GM19395 (cell line): ENCODE measurements around the gene CMSS1.

Source experiments
- ATAC-seq: cut with Tn5 transposase; IDR thresholded peaks from one replicate; pipeline ENCODE4 v1.9.1; 2021; ENCODE audit warnings: mild to moderate bottlenecking, moderate library complexity; ENCODE audit not compliant: unreplicated experiment

Gene CMSS1

GRCh38 chr3:99817437-99818240 is at the start of gene CMSS1:
CMSS1 (plus strand) TSS chr3:99817862.
- peak; percentile 98 for ATAC-seq

DNA sequence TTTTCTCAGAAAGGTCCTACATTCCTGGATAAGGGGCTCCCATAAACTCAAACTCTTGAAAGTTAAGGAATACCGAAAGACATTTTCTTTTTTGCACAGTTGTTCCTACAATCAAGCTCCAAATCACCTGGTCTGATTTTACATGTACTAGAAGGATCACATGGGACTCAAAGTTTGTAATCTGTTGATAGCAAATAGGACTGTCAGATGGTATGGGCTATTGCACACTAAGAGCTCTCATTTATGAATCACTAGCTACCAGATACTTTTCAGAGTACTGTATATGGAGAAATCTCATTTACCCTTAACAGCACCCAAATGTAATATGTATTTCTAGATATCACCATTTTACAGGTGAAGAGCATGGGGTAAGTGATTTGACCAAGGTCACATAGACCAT is 49.5 kb upstream of the CMSS1 start:
- no peak for ATAC-seq

GRCh38 chr3:99768808-99769501 is 48.7 kb upstream of the CMSS1 start:
- no peak for ATAC-seq

- no peak for ATAC-seq
These were observed 45.5 kb upstream of the CMSS1 start for GRCh38 chr3:99772171-99772570.

DNA sequence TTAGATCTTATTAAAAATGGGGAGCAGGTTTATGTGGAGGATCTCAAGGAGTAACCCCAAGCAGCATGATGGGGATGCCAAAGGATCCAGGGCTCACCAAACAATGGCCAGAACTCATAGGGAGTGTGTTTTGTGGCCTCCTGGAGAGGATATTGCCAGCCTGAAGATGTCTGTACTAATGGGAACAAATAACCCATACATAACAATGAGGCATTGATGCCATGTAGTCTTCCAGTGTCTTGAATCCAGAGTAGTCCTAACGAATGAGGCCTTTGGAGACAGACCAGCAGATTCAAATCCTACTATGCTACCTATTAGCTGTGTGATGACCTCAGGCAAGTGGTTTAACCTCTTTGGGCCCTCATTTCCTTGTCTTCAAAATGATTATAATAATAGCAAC is 45.0 kb upstream of the CMSS1 start:
- no peak for ATAC-seq

GRCh38 chr3:99774467-99774866 is 43.2 kb upstream of the CMSS1 start:
- ATAC-seq: peak; percentile 99

DNA sequence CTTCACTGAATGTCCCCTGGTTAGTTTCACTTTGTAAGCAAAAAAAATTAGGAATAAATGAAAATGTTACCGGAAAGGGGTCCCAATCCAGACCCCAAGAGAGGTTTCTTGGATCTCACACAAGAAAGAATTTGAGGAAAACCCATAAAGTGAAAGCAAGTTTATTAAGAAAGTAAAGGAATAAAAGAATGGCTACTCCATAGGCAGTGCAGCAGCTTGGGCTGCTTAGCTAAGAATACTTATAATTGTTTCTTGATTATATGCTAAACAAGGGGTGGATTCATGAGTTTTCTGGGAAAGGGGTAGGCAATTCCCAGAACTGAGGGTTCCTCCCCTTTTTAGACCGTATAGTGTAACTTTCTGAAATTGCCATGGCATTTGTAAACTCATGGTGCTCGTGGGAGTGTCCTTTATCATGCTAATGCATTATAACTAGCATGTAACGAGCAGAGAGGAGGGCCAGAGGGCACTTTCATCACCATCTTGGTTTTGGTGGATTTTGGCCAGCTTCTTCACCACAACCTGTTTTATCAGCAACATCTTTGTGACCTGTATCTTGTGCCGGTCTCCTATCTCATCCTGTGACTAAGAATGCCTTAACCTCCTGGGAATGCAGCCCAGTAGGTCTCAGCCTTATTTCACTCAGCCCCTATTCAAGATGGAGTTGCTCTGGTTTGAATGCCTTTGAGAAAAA is 41.0 kb upstream of the CMSS1 start:
- no peak for ATAC-seq

GRCh38 chr3:99777210-99777549 is 40.5 kb upstream of the CMSS1 start:
- ATAC-seq: no peak

GRCh38 chr3:99777708-99778107 is 40.0 kb upstream of the CMSS1 start:
- ATAC-seq: no peak

- no peak for ATAC-seq
These were observed 36.9 kb upstream of the CMSS1 start for GRCh38 chr3:99780749-99781148.

DNA sequence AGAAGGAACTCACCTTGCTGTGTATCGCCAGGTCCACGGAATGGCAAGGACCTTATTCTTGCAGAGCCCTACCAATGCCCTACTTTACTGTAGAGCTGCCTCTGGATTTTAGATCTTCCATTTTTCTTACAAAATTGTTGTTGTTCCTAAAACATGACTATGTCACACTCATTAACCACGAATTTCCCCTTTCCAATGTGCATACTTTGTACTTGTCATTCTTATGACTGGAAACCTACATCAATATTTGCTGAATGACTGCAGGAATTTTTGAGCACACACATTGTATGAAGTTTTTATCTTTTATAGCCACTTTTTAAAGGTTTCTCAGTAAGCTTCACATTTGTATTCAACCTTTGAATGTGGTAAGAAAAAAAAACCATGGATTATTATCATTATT is 35.9 kb upstream of the CMSS1 start:
- ATAC-seq: no peak

GRCh38 chr3:99783011-99783573 is 34.6 kb upstream of the CMSS1 start:
- no peak for ATAC-seq

DNA sequence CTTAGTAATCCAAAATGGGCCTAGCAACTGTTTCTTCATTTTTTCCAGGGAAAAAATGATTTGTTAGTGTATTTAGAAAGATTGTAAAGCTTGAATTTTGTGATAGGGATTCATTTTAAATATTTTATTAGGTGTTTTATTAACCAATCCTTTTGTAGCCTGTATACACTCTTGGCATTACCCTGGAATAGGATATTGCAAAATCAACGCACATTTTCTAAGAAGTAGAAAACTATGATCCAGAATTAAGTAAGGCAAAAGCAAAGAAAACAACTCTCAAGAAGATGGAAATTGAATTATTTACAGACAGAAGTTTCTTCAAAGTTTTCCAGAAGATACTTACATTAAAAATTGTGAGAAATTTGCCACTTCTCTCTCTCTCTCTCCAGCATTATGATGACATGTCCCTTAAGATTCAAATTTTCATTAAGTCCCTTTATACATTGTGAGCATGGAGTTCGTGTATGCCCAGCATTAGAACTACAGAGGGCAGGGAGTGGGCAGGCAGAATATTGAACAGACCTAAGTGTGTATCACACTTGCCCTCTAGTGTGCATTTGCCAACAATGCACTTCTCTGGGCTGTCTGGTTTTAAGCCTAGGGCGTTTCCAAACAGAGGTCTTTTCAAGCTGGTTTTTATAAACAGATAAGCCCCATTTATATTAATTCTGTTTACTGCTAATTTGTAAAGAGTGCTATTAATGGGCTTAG is 28.5 kb upstream of the CMSS1 start:
- peak; percentile 90 for ATAC-seq

DNA sequence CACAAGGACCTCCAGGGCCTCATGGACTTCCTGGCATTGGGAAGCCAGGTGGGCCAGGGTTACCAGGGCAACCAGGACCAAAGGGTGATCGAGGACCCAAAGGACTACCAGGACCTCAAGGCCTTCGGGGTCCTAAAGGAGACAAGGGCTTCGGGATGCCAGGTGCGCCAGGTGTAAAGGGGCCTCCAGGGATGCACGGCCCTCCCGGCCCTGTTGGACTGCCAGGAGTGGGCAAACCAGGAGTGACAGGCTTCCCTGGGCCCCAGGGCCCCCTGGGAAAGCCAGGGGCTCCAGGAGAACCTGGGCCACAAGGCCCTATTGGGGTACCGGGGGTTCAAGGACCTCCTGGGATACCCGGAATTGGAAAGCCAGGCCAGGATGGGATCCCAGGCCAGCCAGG is 23.2 kb upstream of the CMSS1 start:
- no peak for ATAC-seq

GRCh38 chr3:99795573-99795972 is 22.1 kb upstream of the CMSS1 start:
- no peak for ATAC-seq

- no peak for ATAC-seq
These were observed 18.2 kb upstream of the CMSS1 start for GRCh38 chr3:99799422-99799821.

DNA sequence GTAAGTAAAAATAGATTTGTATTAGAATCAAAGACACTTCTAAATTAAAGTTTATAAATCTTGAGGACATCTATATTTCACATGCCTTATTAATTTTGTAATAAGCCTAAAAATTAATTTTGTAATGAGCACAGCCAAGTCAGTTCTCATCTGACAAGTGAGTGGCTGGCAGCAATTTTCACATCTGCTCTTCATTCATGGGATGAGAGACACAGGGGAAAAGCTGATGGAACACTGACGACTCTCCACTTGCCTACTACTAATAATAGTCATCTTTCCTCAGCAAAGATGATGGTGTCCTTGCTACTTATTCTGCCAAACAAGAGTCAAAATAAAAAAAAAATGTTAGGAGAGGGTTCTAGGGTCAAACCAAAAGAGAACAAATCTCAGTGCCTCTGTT is 14.4 kb upstream of the CMSS1 start:
- ATAC-seq: no peak

- ATAC-seq: no peak
These were observed 12.5 kb upstream of the CMSS1 start for GRCh38 chr3:99805160-99805559.

DNA sequence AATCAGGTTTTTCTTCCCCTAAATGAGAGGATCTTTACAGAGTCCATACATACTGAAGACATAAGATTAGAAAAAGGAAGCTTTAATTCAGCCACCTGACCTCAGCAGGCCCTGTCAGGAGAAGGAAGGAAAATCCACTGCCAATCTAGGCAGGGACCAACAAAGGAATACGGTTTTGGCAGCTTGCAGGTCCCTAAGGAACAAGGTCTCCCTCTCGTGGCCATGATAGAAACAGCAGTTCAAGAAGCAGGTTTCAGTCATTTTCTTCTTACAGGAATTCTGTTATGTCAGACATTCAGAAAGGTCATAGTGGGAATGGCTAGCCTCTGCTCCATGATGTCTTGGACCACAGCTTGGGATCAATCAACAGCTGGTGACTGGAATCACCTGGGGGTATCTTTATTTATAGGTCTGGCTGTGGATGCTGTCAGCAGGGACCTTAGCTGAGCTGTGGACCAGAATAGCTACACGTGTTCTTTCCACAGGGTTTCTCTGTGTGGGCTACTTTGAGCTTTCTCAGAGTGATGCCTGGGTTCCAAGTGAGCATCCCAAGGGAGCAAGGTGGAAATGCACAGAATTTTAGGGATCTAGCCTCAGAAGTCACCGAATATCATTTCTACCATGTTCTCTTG is 9.4 kb upstream of the CMSS1 start:
- peak; percentile 72 for ATAC-seq

GRCh38 chr3:99809565-99809964 is 8.1 kb upstream of the CMSS1 start:
- no peak for ATAC-seq

DNA sequence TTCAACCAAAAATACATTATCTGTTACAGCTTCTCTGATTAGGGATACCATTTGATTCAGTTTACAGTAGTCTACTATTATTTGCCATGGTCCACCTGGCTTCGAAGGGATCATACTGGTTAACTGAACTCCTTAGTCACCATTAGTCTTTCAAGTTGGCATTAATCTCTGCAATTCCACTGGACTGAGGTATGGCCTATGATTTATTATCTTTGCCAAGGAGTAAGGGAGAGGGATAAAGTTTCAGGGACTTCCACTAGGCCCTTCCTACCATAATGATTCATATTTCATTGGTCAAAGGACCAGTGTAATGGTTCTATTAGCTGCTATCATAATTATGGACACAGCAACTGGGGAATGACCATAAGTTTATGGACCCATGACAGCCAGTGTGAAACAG is 7.3 kb upstream of the CMSS1 start:
- ATAC-seq: no peak
